ENCODE measurements around the gene SNX14.

- TF ChIP-seq, protein P1, sequence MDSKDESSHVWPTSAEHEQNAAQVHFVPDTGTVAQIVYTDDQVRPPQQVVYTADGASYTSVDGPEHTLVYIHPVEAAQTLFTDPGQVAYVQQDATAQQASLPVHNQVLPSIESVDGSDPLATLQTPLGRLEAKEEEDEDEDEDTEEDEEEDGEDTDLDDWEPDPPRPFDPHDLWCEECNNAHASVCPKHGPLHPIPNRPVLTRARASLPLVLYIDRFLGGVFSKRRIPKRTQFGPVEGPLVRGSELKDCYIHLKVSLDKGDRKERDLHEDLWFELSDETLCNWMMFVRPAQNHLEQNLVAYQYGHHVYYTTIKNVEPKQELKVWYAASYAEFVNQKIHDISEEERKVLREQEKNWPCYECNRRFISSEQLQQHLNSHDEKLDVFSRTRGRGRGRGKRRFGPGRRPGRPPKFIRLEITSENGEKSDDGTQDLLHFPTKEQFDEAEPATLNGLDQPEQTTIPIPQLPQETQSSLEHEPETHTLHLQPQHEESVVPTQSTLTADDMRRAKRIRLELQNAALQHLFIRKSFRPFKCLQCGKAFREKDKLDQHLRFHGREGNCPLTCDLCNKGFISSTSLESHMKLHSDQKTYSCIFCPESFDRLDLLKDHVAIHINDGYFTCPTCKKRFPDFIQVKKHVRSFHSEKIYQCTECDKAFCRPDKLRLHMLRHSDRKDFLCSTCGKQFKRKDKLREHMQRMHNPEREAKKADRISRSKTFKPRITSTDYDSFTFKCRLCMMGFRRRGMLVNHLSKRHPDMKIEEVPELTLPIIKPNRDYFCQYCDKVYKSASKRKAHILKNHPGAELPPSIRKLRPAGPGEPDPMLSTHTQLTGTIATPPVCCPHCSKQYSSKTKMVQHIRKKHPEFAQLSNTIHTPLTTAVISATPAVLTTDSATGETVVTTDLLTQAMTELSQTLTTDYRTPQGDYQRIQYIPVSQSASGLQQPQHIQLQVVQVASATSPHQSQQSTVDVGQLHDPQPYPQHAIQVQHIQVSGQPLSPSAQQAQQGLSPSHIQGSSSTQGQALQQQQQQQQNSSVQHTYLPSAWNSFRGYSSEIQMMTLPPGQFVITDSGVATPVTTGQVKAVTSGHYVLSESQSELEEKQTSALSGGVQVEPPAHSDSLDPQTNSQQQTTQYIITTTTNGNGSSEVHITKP (tag by site-specific recombination; IDR thresholded peaks at IDR 0.05): no peak
- TF ChIP-seq ZBTB17 (tag by site-specific recombination; IDR thresholded peaks at IDR 0.05) (no peak), BCL11A (tag by site-specific recombination; IDR thresholded peaks at IDR 0.05; ENCODE audit: low read depth) (no peak), ZNF239 (tag by site-specific recombination; IDR thresholded peaks at IDR 0.05) (no peak), ZNF701 (tag by site-specific recombination; IDR thresholded peaks at IDR 0.05) (no peak), ZNF626 (tag by site-specific recombination; IDR thresholded peaks at IDR 0.05) (no peak), ZNF548 (tag by site-specific recombination; IDR thresholded peaks at IDR 0.05) (no peak), ZBTB21 (tag by site-specific recombination; IDR thresholded peaks at IDR 0.05) (no peak), ZNF560 (tag by site-specific recombination; IDR thresholded peaks at IDR 0.05; ENCODE audit: borderline replicate concordance) (no peak), ZBTB1 (tag by site-specific recombination; IDR thresholded peaks at IDR 0.05) (no peak), ZNF292 (tag by site-specific recombination; IDR thresholded peaks at IDR 0.05; ENCODE audit: borderline replicate concordance, low read depth) (no peak)
- TF ChIP-seq, protein P2, sequence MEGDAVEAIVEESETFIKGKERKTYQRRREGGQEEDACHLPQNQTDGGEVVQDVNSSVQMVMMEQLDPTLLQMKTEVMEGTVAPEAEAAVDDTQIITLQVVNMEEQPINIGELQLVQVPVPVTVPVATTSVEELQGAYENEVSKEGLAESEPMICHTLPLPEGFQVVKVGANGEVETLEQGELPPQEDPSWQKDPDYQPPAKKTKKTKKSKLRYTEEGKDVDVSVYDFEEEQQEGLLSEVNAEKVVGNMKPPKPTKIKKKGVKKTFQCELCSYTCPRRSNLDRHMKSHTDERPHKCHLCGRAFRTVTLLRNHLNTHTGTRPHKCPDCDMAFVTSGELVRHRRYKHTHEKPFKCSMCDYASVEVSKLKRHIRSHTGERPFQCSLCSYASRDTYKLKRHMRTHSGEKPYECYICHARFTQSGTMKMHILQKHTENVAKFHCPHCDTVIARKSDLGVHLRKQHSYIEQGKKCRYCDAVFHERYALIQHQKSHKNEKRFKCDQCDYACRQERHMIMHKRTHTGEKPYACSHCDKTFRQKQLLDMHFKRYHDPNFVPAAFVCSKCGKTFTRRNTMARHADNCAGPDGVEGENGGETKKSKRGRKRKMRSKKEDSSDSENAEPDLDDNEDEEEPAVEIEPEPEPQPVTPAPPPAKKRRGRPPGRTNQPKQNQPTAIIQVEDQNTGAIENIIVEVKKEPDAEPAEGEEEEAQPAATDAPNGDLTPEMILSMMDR (tag by site-specific recombination; IDR thresholded peaks at IDR 0.05): no peak
- TF ChIP-seq, protein P3, sequence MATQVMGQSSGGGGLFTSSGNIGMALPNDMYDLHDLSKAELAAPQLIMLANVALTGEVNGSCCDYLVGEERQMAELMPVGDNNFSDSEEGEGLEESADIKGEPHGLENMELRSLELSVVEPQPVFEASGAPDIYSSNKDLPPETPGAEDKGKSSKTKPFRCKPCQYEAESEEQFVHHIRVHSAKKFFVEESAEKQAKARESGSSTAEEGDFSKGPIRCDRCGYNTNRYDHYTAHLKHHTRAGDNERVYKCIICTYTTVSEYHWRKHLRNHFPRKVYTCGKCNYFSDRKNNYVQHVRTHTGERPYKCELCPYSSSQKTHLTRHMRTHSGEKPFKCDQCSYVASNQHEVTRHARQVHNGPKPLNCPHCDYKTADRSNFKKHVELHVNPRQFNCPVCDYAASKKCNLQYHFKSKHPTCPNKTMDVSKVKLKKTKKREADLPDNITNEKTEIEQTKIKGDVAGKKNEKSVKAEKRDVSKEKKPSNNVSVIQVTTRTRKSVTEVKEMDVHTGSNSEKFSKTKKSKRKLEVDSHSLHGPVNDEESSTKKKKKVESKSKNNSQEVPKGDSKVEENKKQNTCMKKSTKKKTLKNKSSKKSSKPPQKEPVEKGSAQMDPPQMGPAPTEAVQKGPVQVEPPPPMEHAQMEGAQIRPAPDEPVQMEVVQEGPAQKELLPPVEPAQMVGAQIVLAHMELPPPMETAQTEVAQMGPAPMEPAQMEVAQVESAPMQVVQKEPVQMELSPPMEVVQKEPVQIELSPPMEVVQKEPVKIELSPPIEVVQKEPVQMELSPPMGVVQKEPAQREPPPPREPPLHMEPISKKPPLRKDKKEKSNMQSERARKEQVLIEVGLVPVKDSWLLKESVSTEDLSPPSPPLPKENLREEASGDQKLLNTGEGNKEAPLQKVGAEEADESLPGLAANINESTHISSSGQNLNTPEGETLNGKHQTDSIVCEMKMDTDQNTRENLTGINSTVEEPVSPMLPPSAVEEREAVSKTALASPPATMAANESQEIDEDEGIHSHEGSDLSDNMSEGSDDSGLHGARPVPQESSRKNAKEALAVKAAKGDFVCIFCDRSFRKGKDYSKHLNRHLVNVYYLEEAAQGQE (tag by site-specific recombination; IDR thresholded peaks at IDR 0.05): no peak
- TF ChIP-seq, protein P4, sequence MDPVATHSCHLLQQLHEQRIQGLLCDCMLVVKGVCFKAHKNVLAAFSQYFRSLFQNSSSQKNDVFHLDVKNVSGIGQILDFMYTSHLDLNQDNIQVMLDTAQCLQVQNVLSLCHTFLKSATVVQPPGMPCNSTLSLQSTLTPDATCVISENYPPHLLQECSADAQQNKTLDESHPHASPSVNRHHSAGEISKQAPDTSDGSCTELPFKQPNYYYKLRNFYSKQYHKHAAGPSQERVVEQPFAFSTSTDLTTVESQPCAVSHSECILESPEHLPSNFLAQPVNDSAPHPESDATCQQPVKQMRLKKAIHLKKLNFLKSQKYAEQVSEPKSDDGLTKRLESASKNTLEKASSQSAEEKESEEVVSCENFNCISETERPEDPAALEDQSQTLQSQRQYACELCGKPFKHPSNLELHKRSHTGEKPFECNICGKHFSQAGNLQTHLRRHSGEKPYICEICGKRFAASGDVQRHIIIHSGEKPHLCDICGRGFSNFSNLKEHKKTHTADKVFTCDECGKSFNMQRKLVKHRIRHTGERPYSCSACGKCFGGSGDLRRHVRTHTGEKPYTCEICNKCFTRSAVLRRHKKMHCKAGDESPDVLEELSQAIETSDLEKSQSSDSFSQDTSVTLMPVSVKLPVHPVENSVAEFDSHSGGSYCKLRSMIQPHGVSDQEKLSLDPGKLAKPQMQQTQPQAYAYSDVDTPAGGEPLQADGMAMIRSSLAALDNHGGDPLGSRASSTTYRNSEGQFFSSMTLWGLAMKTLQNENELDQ (tag by site-specific recombination; IDR thresholded peaks at IDR 0.05; ENCODE audit: low read depth): no peak
Measured at GRCh38 chr6:85544776-85545175, 48.9 kb downstream of the SNX14 start.
